MCF 10A (cell line): ENCODE measurements around the gene PRR22. TPM values are rescaled to one million over a fixed set of nuclear protein-coding genes. Genes with fewer than 3 reads are reported as not detected.

Source experiments
- BruUV-seq: library from RNA; stranded (reverse); fragments of 400-500 nt; replicated peaks from 2 replicates; lab custom pipeline; 2021; lab: Mats Ljungman, UMichigan
- CTCF ChIA-PET: fragments of 300-600 bp; sonication (Branson Sonifier 250); formaldehyde crosslinking; extraction: SDS; loops from one replicate; lab custom pipeline; 2021; ENCODE audit warnings: antibody characterized with exemption, inconsistent platforms; lab: Yijun Ruan, JAX
- POLR2A ChIA-PET: fragments of 300-600, 350-650 bp; sonication (Branson Sonifier 250); formaldehyde crosslinking; extraction: SDS; loops from one replicate; lab custom pipeline; 2020; ENCODE audit warnings: antibody characterized with exemption, inconsistent platforms; lab: Yijun Ruan, JAX
- DNase-seq: peaks from one replicate; pipeline ENCODE4 v3.0.0-alpha.2; 2018; ENCODE audit not compliant: unreplicated experiment
- H3K27ac Mint-ChIP-seq: one replicate; pipeline ENCODE4 v1.8.0; 2022; ENCODE audit warnings: mild to moderate bottlenecking, low read depth, mixed read lengths; ENCODE audit not compliant: unreplicated experiment
- H3K27me3 Mint-ChIP-seq: one replicate; pipeline ENCODE4 v1.8.0; 2022; ENCODE audit warnings: mixed read lengths; ENCODE audit not compliant: insufficient read depth, unreplicated experiment
- H3K36me3 Mint-ChIP-seq: one replicate; pipeline ENCODE4 v1.8.0; 2022; ENCODE audit warnings: mild to moderate bottlenecking, moderate library complexity, mixed read lengths; ENCODE audit not compliant: insufficient read depth, unreplicated experiment
- H3K4me1 Mint-ChIP-seq: one replicate; pipeline ENCODE4 v1.8.0; 2022; ENCODE audit warnings: mixed read lengths; ENCODE audit not compliant: insufficient read depth, unreplicated experiment
- H3K4me3 Mint-ChIP-seq: one replicate; pipeline ENCODE4 v1.8.0; 2022; ENCODE audit warnings: mild to moderate bottlenecking, moderate library complexity, mixed read lengths; ENCODE audit not compliant: unreplicated experiment
- H3K9me3 Mint-ChIP-seq: one replicate; pipeline ENCODE4 v1.8.0; 2022; ENCODE audit warnings: mixed read lengths; ENCODE audit not compliant: unreplicated experiment
- intact Hi-C: fragments of 100-400 bp; cut with micrococcal nuclease; formaldehyde crosslinking; loops from 2 replicates; pipeline ENCODE4 v1.14.1; 2022
- total RNA-seq: library from RNA; stranded (reverse); gene quantifications from 2 replicates; pipeline ENCODE4 v1.2.3, GENCODE V29; 2022
- TF ChIP-seq, protein P1 (sequence below): fragments of 200-600 bp; IDR thresholded peaks from one replicate; pipeline ENCODE4 v1.8.0; 2022; ENCODE audit warnings: antibody characterized with exemption, mild to moderate bottlenecking; ENCODE audit not compliant: unreplicated experiment

Gene PRR22
- total RNA-seq, 1 experiment from 2014 or later, result 9.4 TPM

DNA sequence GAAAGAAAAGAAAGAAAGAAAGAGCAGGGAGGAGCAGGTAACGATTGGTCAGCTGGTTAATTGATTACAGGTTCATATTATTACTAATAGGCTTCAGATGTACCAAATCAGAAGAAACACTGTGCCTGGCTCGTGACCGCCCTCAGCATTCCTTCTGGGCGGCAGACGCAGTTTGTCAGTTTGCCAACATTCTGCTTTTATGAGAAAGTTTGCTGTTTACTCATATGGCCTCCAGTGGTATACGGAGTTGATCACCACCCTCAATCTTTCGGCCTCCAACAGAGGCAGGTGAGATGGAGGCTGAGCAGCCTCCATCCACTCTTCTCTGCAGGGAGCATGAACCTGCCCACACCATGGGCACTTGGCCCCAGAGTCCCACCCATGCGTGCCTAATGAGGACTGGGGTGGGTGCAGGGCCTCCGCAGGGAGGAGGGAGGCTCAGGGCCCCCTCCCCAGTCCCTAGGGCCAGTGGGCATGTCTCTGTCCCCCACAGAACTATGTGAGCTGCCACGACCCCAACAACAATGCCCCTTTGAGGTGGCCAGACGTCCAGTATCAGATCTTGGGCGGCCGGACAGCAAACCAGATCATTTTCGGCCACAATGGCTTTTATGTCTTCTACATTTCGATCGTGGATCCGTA lies 8.8 kb downstream of the PRR22 start:
- H3K36me3 Mint-ChIP-seq, result peaks cover 2% of the 10 kb centered on the region
- H3K27me3 Mint-ChIP-seq, result no peaks in the 10 kb centered on the region
- peaks cover 5% of the 10 kb centered on the region for H3K4me1 Mint-ChIP-seq
- H3K4me3 Mint-ChIP-seq, result no peak overlapping the region
- DNase-seq, result peak; percentile 53
- intact Hi-C loops, result no loop called here
- no peak overlapping the region for H3K27ac Mint-ChIP-seq
- POLR2A ChIA-PET, result no interaction called here
- H3K9me3 Mint-ChIP-seq, result no peaks in the 10 kb centered on the region
- CTCF ChIA-PET, result interaction anchor here (1.1 to 4.4 kb wide), 2 partner anchors 14 to 19 kb away, joined by 4 to 29 read pairs; no protein-coding TSS in a partner anchor
- BruUV-seq, result no TSS peak
- TF ChIP-seq, protein P1, sequence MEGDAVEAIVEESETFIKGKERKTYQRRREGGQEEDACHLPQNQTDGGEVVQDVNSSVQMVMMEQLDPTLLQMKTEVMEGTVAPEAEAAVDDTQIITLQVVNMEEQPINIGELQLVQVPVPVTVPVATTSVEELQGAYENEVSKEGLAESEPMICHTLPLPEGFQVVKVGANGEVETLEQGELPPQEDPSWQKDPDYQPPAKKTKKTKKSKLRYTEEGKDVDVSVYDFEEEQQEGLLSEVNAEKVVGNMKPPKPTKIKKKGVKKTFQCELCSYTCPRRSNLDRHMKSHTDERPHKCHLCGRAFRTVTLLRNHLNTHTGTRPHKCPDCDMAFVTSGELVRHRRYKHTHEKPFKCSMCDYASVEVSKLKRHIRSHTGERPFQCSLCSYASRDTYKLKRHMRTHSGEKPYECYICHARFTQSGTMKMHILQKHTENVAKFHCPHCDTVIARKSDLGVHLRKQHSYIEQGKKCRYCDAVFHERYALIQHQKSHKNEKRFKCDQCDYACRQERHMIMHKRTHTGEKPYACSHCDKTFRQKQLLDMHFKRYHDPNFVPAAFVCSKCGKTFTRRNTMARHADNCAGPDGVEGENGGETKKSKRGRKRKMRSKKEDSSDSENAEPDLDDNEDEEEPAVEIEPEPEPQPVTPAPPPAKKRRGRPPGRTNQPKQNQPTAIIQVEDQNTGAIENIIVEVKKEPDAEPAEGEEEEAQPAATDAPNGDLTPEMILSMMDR, result no peak

DNA sequence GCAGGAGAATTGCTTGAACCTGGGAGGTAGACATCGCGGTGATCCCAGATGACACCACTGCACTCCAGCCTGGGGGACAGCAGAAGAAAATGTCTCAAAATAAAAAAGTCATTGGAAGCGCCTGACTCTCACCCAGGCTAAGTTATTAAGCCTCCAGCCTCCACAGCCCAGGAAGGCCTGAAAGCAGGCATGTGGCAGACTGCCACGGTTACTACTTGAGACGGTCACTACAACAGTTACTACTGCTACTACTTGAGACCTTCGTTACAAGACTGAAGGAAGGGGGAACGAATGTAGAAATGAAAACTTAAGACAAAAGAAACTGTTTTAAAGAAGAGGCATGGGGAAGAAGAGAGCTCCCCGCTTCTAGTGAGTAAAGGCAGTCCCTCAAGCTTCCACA lies 9.6 kb downstream of the PRR22 start:
- DNase-seq, result no peak
- no TSS peak for BruUV-seq
- TF ChIP-seq, protein P1, result no peak
- Mint-ChIP-seq H3K9me3 (no peaks in the 10 kb centered on the region), H3K4me1 (peaks cover 5% of the 10 kb centered on the region), H3K27me3 (no peaks in the 10 kb centered on the region), H3K27ac (no peak overlapping the region), H3K36me3 (no peaks in the 10 kb centered on the region), H3K4me3 (no peak overlapping the region)
- intact Hi-C loops, result no loop called here
- ChIA-PET CTCF (interaction anchor here (0.7 to 4.4 kb wide), 5 partner anchors 15 to 1349 kb away, joined by 3 to 29 read pairs (median 4); no protein-coding TSS in a partner anchor), POLR2A (no interaction called here)

DNA sequence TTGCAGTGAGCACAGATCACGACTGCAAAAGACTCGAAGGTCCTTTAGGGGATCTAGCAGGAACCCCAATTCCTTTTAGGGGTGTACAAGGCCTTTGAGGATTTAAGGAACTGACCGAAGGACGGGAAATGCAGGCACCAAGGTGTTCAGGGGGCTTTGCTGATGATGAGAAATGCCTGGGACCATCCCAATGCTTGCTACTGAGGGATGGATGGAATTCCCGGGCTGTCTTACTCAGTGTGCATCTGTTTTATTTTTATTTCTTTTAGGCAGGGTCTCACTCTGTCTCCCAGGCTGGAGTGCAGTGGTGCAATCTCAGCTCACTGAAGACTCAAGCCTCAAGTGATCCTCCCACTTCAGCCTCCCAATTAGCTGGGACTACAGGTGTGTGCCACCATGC lies 11.3 kb downstream of the PRR22 start:
- TF ChIP-seq, protein P1, result no peak
- no peak for DNase-seq
- Mint-ChIP-seq H3K4me1 (peaks cover 5% of the 10 kb centered on the region), H3K36me3 (no peaks in the 10 kb centered on the region), H3K9me3 (no peaks in the 10 kb centered on the region), H3K4me3 (no peak overlapping the region), H3K27me3 (no peaks in the 10 kb centered on the region), H3K27ac (peak overlapping the region; percentile 19)
- intact Hi-C loops, result loop anchor here (1.0 kb wide), 2 partner anchors 18 to 53 kb away; partner anchors contain the start of genes CATSPERD, DUS3L and LONP1
- no TSS peak for BruUV-seq
- ChIA-PET CTCF (interaction anchor here (0.6 to 4.4 kb wide), 7 partner anchors 22 to 1410 kb away, joined by 3 to 29 read pairs (median 3); no protein-coding TSS in a partner anchor), POLR2A (no interaction called here)

DNA sequence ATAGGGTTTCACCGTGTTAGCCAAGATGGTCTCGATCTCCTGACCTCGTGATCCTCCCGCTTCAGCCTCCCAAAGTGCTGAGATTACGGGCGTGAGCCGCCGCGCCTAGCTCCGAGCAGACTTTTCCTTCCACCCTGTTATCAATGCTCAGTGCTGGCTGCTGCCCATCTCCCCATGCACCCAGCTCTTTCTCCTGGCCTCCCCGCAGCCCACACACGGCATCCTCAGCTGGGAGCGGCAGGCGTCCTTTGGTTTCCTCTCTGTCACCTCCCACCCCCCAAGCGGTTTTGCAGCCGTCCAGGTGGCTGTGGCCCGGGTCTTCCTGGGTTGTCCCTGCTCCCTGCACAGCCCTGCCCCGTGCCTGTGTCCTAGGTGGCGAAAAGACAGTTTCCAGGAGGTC lies 12.1 kb downstream of the PRR22 start:
- H3K4me1 Mint-ChIP-seq, result peaks cover 9% of the 10 kb centered on the region
- no peaks in the 10 kb centered on the region for H3K9me3 Mint-ChIP-seq
- no TSS peak for BruUV-seq
- TF ChIP-seq, protein P1, result no peak
- ChIA-PET CTCF (interaction anchor here (2.7 to 4.4 kb wide), 2 partner anchors 23 to 32 kb away, joined by 11 to 29 read pairs; no protein-coding TSS in a partner anchor), POLR2A (no interaction called here)
- no peaks in the 10 kb centered on the region for H3K36me3 Mint-ChIP-seq
- no peak overlapping the region for H3K27ac Mint-ChIP-seq
- H3K4me3 Mint-ChIP-seq, result no peak overlapping the region
- intact Hi-C loops, result no loop called here
- no peak for DNase-seq
- no peaks in the 10 kb centered on the region for H3K27me3 Mint-ChIP-seq
